ENCODE data around the gene KLHL20.

Gene KLHL20

DNA sequence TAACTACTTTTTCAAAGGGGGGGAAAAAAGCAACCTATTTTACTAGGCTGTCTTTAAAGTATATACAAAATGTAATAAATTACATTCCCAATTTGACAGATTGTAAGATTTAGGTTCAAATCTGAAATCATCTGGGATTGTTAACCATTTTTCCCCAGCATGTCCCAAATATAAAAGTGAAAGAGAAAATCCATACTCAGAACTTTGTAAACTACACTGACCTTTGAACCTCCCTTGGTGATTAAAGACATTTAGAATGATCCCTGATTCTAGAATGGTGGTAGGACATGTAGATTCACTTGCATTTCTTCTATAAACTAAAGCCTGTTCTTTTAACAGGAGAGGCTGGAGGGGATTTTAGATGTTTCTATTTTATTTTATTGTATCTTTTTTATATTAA lies 39.0 kb downstream of the KLHL20 start:
- H2BK120ac ChIP-seq (ENCODE audit: insufficient read depth, low read length, poor library complexity): no peak overlapping the region
- H3K27ac ChIP-seq (ENCODE audit: low read depth, low read length): no peak overlapping the region
- no peak overlapping the region for H2BK5ac ChIP-seq (ENCODE audit: low read depth, low read length, poor library complexity)
- no peak overlapping the region for H3K18ac ChIP-seq (ENCODE audit: low read length)
- H2AK5ac ChIP-seq (ENCODE audit: low read length): no peak overlapping the region
- no peak overlapping the region for H3K4me2 ChIP-seq (ENCODE audit: low read length)
- H3K9ac ChIP-seq (ENCODE audit: low read length): no peak overlapping the region
- no peak overlapping the region for H2AFZ ChIP-seq (ENCODE audit: insufficient read depth, low read length, poor library complexity)
- H4K91ac ChIP-seq (ENCODE audit: low read depth, low read length): no peak overlapping the region
- peaks cover 0 to 1% of the 10 kb centered on the region in 2 experiments for H3K4me1 ChIP-seq (ENCODE audit: control insufficient read depth in 1 of 2, insufficient read depth in 2 of 2, low read length in 2 of 2)
- H3K27me3 ChIP-seq (ENCODE audit: insufficient read depth, low read length): no peaks in the 10 kb centered on the region
- no peaks in the 10 kb centered on the region for H3K79me2 ChIP-seq (ENCODE audit: control insufficient read depth, insufficient read depth, low read length, poor library complexity)
- no peak for DNase-seq
- H3K4me3 ChIP-seq (ENCODE audit: low read depth, low read length): no peak overlapping the region
- H3K79me1 ChIP-seq (ENCODE audit: low read length): no peaks in the 10 kb centered on the region
- peaks cover 12 to 13% of the 10 kb centered on the region in 2 experiments for H3K36me3 ChIP-seq (ENCODE audit: control insufficient read depth in 1 of 2, insufficient read depth in 2 of 2, low read length in 2 of 2)
- no peak overlapping the region for H3K14ac ChIP-seq (ENCODE audit: low read length)
- no peaks in the 10 kb centered on the region for H3K9me3 ChIP-seq (ENCODE audit: insufficient read depth, low read depth, low read length)
- H3K4ac ChIP-seq (ENCODE audit: low read depth, low read length): no peak overlapping the region
- H4K12ac ChIP-seq (ENCODE audit: low read depth, low read length): no peak overlapping the region
- no peak overlapping the region for H3K23ac ChIP-seq (ENCODE audit: low read length)
- no peak overlapping the region for H4K8ac ChIP-seq (ENCODE audit: low read depth, low read length)
- no peak overlapping the region for H2BK12ac ChIP-seq (ENCODE audit: low read length)

DNA sequence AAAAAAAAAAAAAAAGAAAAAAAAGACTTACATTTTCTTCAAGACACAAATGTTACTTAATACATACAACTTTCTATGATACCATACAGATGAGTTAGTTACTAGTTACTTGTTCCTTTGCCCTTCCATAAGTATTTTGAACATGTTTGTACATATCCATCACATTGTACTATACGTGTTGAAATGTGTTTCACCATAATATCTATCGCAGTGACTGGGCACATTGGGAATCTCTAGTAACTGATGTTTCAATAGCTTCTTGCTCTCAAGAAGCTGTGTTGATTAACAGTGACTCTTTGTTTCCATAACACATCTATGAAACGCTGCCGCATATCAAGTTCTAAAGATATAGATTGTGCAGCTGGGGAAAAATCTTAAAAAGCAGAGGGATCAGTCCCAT lies 42.9 kb downstream of the KLHL20 start:
- Histone ChIP-seq H2BK120ac (ENCODE audit: insufficient read depth, low read length, poor library complexity) (no peak overlapping the region), H3K36me3 (ENCODE audit: control insufficient read depth in 1 of 2, insufficient read depth in 2 of 2, low read length in 2 of 2) (peaks cover 15 to 20% of the 10 kb centered on the region in 2 experiments), H4K12ac (ENCODE audit: low read depth, low read length) (no peak overlapping the region), H4K91ac (ENCODE audit: low read depth, low read length) (no peak overlapping the region), H3K4me1 (ENCODE audit: control insufficient read depth in 1 of 2, insufficient read depth in 2 of 2, low read length in 2 of 2) (peaks cover 0 to 2% of the 10 kb centered on the region in 2 experiments), H4K8ac (ENCODE audit: low read depth, low read length) (no peak overlapping the region), H3K27me3 (ENCODE audit: insufficient read depth, low read length) (no peaks in the 10 kb centered on the region), H2BK12ac (ENCODE audit: low read length) (no peak overlapping the region), H3K9ac (ENCODE audit: low read length) (no peak overlapping the region), H3K14ac (ENCODE audit: low read length) (no peak overlapping the region), H3K27ac (ENCODE audit: low read depth, low read length) (no peak overlapping the region), H3K4me2 (ENCODE audit: low read length) (no peak overlapping the region), H3K23ac (ENCODE audit: low read length) (no peak overlapping the region), H2BK5ac (ENCODE audit: low read depth, low read length, poor library complexity) (no peak overlapping the region), H3K79me1 (ENCODE audit: low read length) (no peaks in the 10 kb centered on the region), H3K4ac (ENCODE audit: low read depth, low read length) (no peak overlapping the region), H3K9me3 (ENCODE audit: insufficient read depth, low read depth, low read length) (no peaks in the 10 kb centered on the region), H2AFZ (ENCODE audit: insufficient read depth, low read length, poor library complexity) (no peak overlapping the region), H3K18ac (ENCODE audit: low read length) (no peak overlapping the region), H3K79me2 (ENCODE audit: control insufficient read depth, insufficient read depth, low read length, poor library complexity) (no peaks in the 10 kb centered on the region), H3K4me3 (ENCODE audit: low read depth, low read length) (no peak overlapping the region), H2AK5ac (ENCODE audit: low read length) (no peak overlapping the region)
- no CpG with 5 or more reads among the region's 4 CpGs for WGBS (ENCODE audit: extremely low coverage, insufficient coverage, insufficient read length)
- no peak for DNase-seq

DNA sequence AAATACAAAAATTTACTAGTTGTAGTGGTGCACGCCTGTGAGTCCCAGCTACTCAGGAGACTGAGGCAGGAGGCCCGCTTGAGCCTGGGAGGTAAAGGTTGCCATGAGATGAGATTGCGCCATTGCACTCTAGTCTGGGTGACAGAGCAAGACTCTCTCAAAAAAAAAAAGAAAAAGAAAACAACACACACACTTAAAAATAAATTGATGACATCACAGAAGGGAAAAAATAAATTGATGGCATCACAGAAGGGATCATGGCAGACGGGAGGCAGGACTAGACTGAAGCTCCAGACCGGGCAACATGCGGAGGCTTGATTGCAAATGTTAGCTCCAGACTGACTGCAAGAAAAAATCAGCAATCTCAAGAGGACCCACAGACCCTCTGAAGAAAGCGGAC lies 43.3 kb downstream of the KLHL20 start:
- H4K91ac ChIP-seq (ENCODE audit: low read depth, low read length): no peak overlapping the region
- peaks cover 0 to 2% of the 10 kb centered on the region in 2 experiments for H3K4me1 ChIP-seq (ENCODE audit: control insufficient read depth in 1 of 2, insufficient read depth in 2 of 2, low read length in 2 of 2)
- no peak overlapping the region for H2AK5ac ChIP-seq (ENCODE audit: low read length)
- no peak overlapping the region for H2BK120ac ChIP-seq (ENCODE audit: insufficient read depth, low read length, poor library complexity)
- no peak overlapping the region for H3K9ac ChIP-seq (ENCODE audit: low read length)
- H3K9me3 ChIP-seq (ENCODE audit: insufficient read depth, low read depth, low read length): no peaks in the 10 kb centered on the region
- no peak overlapping the region for H3K4me2 ChIP-seq (ENCODE audit: low read length)
- DNase-seq: no peak
- no peaks in the 10 kb centered on the region for H3K27me3 ChIP-seq (ENCODE audit: insufficient read depth, low read length)
- no peak overlapping the region for H2BK12ac ChIP-seq (ENCODE audit: low read length)
- H3K36me3 ChIP-seq (ENCODE audit: control insufficient read depth in 1 of 2, insufficient read depth in 2 of 2, low read length in 2 of 2): peaks cover 15 to 20% of the 10 kb centered on the region in 2 experiments
- no peak overlapping the region for H3K4ac ChIP-seq (ENCODE audit: low read depth, low read length)
- H3K14ac ChIP-seq (ENCODE audit: low read length): no peak overlapping the region
- H2AFZ ChIP-seq (ENCODE audit: insufficient read depth, low read length, poor library complexity): no peak overlapping the region
- H3K23ac ChIP-seq (ENCODE audit: low read length): no peak overlapping the region
- H2BK5ac ChIP-seq (ENCODE audit: low read depth, low read length, poor library complexity): no peak overlapping the region
- no peaks in the 10 kb centered on the region for H3K79me1 ChIP-seq (ENCODE audit: low read length)
- H3K18ac ChIP-seq (ENCODE audit: low read length): no peak overlapping the region
- H3K79me2 ChIP-seq (ENCODE audit: control insufficient read depth, insufficient read depth, low read length, poor library complexity): no peaks in the 10 kb centered on the region
- H3K4me3 ChIP-seq (ENCODE audit: low read depth, low read length): no peak overlapping the region
- H3K27ac ChIP-seq (ENCODE audit: low read depth, low read length): no peak overlapping the region
- H4K8ac ChIP-seq (ENCODE audit: low read depth, low read length): no peak overlapping the region
- no CpG with 5 or more reads among the region's 7 CpGs for WGBS (ENCODE audit: extremely low coverage, insufficient coverage, insufficient read length)
- H4K12ac ChIP-seq (ENCODE audit: low read depth, low read length): no peak overlapping the region

DNA sequence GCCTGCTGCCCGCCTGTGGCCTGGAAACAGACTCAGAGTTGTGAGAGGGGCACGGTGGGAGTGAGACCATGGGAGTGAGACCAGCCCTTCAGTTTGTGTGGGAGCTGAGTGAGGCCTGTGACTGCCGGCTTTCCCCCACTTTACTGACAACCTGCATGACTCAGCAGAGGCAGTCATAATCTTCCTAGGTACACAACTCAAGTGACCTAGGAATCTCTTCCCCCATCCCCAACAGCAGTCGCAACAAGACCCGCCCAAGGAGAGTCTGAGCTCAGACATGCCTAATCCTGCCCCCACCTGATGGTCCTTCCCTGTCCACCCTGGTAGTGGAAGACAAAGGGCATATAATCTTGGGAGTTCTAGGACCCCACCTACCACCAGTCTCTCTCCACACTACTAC lies 44.2 kb downstream of the KLHL20 start:
- Histone ChIP-seq H3K4me2 (ENCODE audit: low read length) (no peak overlapping the region), H3K36me3 (ENCODE audit: control insufficient read depth in 1 of 2, insufficient read depth in 2 of 2, low read length in 2 of 2) (peaks cover 15 to 20% of the 10 kb centered on the region in 2 experiments), H2AK5ac (ENCODE audit: low read length) (no peak overlapping the region), H3K4me1 (ENCODE audit: control insufficient read depth in 1 of 2, insufficient read depth in 2 of 2, low read length in 2 of 2) (peaks cover 0 to 2% of the 10 kb centered on the region in 2 experiments), H3K23ac (ENCODE audit: low read length) (no peak overlapping the region), H3K27me3 (ENCODE audit: insufficient read depth, low read length) (no peaks in the 10 kb centered on the region), H3K79me2 (ENCODE audit: control insufficient read depth, insufficient read depth, low read length, poor library complexity) (no peaks in the 10 kb centered on the region), H2BK5ac (ENCODE audit: low read depth, low read length, poor library complexity) (no peak overlapping the region), H2AFZ (ENCODE audit: insufficient read depth, low read length, poor library complexity) (no peak overlapping the region), H3K9ac (ENCODE audit: low read length) (no peak overlapping the region), H2BK120ac (ENCODE audit: insufficient read depth, low read length, poor library complexity) (no peak overlapping the region), H3K79me1 (ENCODE audit: low read length) (no peaks in the 10 kb centered on the region), H2BK12ac (ENCODE audit: low read length) (no peak overlapping the region), H4K91ac (ENCODE audit: low read depth, low read length) (no peak overlapping the region), H3K4ac (ENCODE audit: low read depth, low read length) (no peak overlapping the region), H3K27ac (ENCODE audit: low read depth, low read length) (no peak overlapping the region), H3K4me3 (ENCODE audit: low read depth, low read length) (no peak overlapping the region), H3K18ac (ENCODE audit: low read length) (no peak overlapping the region), H4K8ac (ENCODE audit: low read depth, low read length) (no peak overlapping the region), H3K14ac (ENCODE audit: low read length) (no peak overlapping the region), H4K12ac (ENCODE audit: low read depth, low read length) (no peak overlapping the region), H3K9me3 (ENCODE audit: insufficient read depth, low read depth, low read length) (no peaks in the 10 kb centered on the region)
- no peak for DNase-seq
- no CpG with 5 or more reads among the region's 5 CpGs for WGBS (ENCODE audit: extremely low coverage, insufficient coverage, insufficient read length)
